Panc1 (cell line): ENCODE data around the gene BTG2. TPM values are rescaled to one million over a fixed set of nuclear protein-coding genes. Genes with fewer than 3 reads are reported as not detected.

Experiments
- ATAC-seq: fragments of 200-7000 bp; cut with Tn5 transposase; 2 replicates; pipeline ENCODE4 v1.9.1; 2020; ENCODE audit warnings: mild to moderate bottlenecking, moderate library complexity
- BruUV-seq: library from RNA; stranded (reverse); fragments of 400-500 nt; replicated peaks from 2 replicates; lab custom pipeline; 2021; lab: Mats Ljungman, UMichigan
- CTCF ChIA-PET: fragments of 300-600 bp; sonication (Branson Sonifier 250); formaldehyde crosslinking; loops from one replicate; lab custom pipeline; 2022; ENCODE audit warnings: antibody characterized with exemption; lab: Charles Lee
- POLR2A ChIA-PET: fragments of 300-600 bp; sonication (Branson Sonifier 250); formaldehyde crosslinking; loops from one replicate; lab custom pipeline; 2022; ENCODE audit warnings: antibody characterized with exemption; lab: Charles Lee
- DNase-seq: peaks from one replicate; pipeline ENCODE4 v3.0.0-alpha.2; 2010; ENCODE audit warnings: low read depth, low spot score
- H3K27ac ChIP-seq: 2 replicates; pipeline ENCODE4 v1.5.1; 2011; ENCODE audit warnings: mild to moderate bottlenecking, low read length, inconsistent platforms
- H3K27me3 ChIP-seq: fragments of 200-500 bp; sonication (Bioruptor generic); 2 replicates; pipeline ENCODE4 v1.6.0; 2014; ENCODE audit warnings: low read length, inconsistent platforms; ENCODE audit not compliant: control insufficient read depth, insufficient read depth
- H3K36me3 ChIP-seq: fragments of 200-500 bp; sonication (Bioruptor generic); 2 replicates; pipeline ENCODE4 v1.5.1; 2014; ENCODE audit warnings: inconsistent platforms, mild to moderate bottlenecking, low read length, moderate library complexity; ENCODE audit not compliant: control insufficient read depth, insufficient read depth
- H3K4me1 ChIP-seq: 2 replicates; pipeline ENCODE4 v1.5.1; 2011; ENCODE audit warnings: inconsistent platforms, mild to moderate bottlenecking, low read length, moderate library complexity; ENCODE audit not compliant: control insufficient read depth, insufficient read depth
- H3K4me3 ChIP-seq, 2 experiments: 2 replicates each; pipeline ENCODE4 v1.5.1; 2011 to 2012; ENCODE audit warnings: low read depth in 2 of 2, low read length in 2 of 2, mild to moderate bottlenecking in 2 of 2, inconsistent platforms in 1 of 2, moderate library complexity in 1 of 2
- H3K9me3 ChIP-seq: fragments of 200-500 bp; sonication (Bioruptor generic); 2 replicates; pipeline ENCODE4 v1.5.1; 2014; ENCODE audit warnings: low read depth, mild to moderate bottlenecking, inconsistent platforms, low read length, moderate library complexity; ENCODE audit not compliant: control insufficient read depth, insufficient read depth
- POLR2AphosphoS5 ChIP-seq: IDR thresholded peaks from 2 replicates; pipeline ENCODE4 v1.6.1; 2012; ENCODE audit warnings: mild to moderate bottlenecking, low read depth, low read length, moderate library complexity
- SIN3A ChIP-seq: IDR thresholded peaks from 2 replicates; pipeline ENCODE4 v1.6.1; 2012; ENCODE audit warnings: low read depth, mild to moderate bottlenecking, low read length, moderate library complexity, borderline replicate concordance; ENCODE audit not compliant: insufficient read depth
- TCF7L2 ChIP-seq: IDR thresholded peaks from 2 replicates; pipeline ENCODE4 v1.6.1; 2011; ENCODE audit warnings: mild to moderate bottlenecking, low read depth, low read length, inconsistent platforms
- in situ Hi-C: cut with HindIII; loops from 2 replicates; pipeline ENCODE4 v1.10.0; 2016; ENCODE audit warnings: low sequenced_read_pairs, low pct_unique_long_range_greater_than_20kb
- intact Hi-C: fragments of 100-400 bp; cut with micrococcal nuclease; formaldehyde crosslinking; loops from one replicate; pipeline ENCODE4 v1.10.0; 2022; ENCODE audit not compliant: unreplicated experiment
- total RNA-seq: library from RNA; stranded (reverse); gene quantifications from one replicate; pipeline ENCODE4 v1.2.1, GENCODE V29; 2021; ENCODE audit not compliant: unreplicated experiment
- TF ChIP-seq, protein P1 (sequence below): fragments of 450-650 bp; IDR thresholded peaks from 2 replicates; pipeline ENCODE4 v1.5.1; 2017; ENCODE audit warnings: mild to moderate bottlenecking
- TF ChIP-seq, protein P2 (sequence below), 2 experiments: IDR thresholded peaks; 2 replicates each; pipeline ENCODE4 v1.6.1; 2011 to 2012; ENCODE audit warnings: low read depth in 2 of 2, control low read depth in 1 of 2, low read length in 1 of 2, mild to moderate bottlenecking in 1 of 2, moderate library complexity in 1 of 2; ENCODE audit not compliant: insufficient read depth in 1 of 2

BTG2 gene
- total RNA-seq, 1 experiment from 2014 or later, result 6.1 TPM

DNA sequence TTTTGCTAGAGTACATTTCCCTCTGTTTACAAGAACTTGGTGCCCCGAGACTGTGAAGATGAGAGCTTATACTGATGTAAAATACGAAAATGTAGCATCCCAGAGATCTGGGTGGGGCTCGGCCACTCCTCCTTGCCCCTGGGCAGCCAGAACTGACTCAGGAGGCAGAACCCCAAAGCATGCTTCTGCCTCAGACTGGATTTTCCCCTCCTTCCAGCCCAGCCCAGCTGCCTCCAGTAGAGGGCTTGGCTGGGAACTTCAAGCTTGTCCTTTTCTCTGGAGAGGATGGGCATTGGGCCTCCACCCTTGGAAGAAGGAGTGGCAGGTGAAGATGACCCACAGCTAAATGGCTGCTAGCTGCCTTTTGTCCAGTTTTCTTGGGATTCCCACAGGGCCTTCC is 24.3 kb upstream of the BTG2 start:
- BruUV-seq, result no TSS peak
- no peak for DNase-seq
- in situ Hi-C loops, result no loop called here

DNA sequence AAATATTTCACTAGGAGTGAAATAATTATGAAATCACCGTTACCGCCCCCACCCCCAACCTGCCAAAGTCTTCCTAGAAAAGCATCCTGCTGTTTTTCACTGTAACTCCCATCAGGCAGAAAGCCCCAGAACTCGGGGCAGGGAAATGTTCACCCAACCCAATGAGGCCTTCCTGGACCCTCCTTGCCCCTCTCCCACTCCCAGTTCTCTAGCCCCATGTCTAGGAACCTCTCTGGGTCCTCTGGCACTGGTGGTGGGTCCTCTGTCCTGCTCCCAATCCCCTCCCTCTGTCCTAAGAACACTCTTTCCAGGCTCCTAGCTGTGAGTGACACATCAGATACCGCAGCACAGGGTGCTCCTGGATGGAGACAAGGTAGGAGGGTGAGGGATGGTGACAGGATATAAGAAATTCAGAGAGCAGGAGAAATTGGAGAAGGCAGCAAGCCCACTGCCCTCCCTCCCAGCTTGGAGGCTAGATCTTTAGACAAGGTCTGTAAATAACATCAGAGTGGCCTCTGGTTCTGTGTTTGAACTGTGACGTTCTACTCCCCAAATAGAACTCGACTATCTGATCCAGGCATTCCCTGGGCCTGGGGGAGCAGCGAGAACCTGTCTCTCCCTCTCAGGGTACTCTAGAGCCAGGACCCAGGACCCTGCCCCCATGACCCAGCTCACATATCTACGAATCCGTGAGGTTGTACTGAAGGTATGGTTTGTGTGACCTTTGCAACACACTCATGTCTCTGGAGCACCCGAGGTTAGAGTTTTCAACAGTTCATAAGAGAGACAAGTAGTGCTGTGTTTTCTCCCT is 23.3 kb upstream of the BTG2 start:
- Histone ChIP-seq H3K4me1 (no peaks in the 10 kb centered on the region), H3K9me3 (no peaks in the 10 kb centered on the region), H3K27me3 (peaks cover 3% of the 10 kb centered on the region; the same call in 1 of the 2 replicates), H3K4me3 (no peak overlapping the region), H3K36me3 (no peaks in the 10 kb centered on the region), H3K27ac (no peak overlapping the region)
- in situ Hi-C loops (no loop called here), intact Hi-C loops (no loop called here)
- TF ChIP-seq SIN3A (no peak), TCF7L2 (no peak), POLR2AphosphoS5 (no peak)
- TF ChIP-seq, protein P1, sequence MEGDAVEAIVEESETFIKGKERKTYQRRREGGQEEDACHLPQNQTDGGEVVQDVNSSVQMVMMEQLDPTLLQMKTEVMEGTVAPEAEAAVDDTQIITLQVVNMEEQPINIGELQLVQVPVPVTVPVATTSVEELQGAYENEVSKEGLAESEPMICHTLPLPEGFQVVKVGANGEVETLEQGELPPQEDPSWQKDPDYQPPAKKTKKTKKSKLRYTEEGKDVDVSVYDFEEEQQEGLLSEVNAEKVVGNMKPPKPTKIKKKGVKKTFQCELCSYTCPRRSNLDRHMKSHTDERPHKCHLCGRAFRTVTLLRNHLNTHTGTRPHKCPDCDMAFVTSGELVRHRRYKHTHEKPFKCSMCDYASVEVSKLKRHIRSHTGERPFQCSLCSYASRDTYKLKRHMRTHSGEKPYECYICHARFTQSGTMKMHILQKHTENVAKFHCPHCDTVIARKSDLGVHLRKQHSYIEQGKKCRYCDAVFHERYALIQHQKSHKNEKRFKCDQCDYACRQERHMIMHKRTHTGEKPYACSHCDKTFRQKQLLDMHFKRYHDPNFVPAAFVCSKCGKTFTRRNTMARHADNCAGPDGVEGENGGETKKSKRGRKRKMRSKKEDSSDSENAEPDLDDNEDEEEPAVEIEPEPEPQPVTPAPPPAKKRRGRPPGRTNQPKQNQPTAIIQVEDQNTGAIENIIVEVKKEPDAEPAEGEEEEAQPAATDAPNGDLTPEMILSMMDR, result no peak
- TF ChIP-seq, protein P2, sequence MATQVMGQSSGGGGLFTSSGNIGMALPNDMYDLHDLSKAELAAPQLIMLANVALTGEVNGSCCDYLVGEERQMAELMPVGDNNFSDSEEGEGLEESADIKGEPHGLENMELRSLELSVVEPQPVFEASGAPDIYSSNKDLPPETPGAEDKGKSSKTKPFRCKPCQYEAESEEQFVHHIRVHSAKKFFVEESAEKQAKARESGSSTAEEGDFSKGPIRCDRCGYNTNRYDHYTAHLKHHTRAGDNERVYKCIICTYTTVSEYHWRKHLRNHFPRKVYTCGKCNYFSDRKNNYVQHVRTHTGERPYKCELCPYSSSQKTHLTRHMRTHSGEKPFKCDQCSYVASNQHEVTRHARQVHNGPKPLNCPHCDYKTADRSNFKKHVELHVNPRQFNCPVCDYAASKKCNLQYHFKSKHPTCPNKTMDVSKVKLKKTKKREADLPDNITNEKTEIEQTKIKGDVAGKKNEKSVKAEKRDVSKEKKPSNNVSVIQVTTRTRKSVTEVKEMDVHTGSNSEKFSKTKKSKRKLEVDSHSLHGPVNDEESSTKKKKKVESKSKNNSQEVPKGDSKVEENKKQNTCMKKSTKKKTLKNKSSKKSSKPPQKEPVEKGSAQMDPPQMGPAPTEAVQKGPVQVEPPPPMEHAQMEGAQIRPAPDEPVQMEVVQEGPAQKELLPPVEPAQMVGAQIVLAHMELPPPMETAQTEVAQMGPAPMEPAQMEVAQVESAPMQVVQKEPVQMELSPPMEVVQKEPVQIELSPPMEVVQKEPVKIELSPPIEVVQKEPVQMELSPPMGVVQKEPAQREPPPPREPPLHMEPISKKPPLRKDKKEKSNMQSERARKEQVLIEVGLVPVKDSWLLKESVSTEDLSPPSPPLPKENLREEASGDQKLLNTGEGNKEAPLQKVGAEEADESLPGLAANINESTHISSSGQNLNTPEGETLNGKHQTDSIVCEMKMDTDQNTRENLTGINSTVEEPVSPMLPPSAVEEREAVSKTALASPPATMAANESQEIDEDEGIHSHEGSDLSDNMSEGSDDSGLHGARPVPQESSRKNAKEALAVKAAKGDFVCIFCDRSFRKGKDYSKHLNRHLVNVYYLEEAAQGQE (IDR thresholded peaks at IDR 0.05; ENCODE audit: insufficient read depth in 1 of 2, low read depth in 2 of 2, low read length in 1 of 2), result no peak
- BruUV-seq, result no TSS peak
- no peak for ATAC-seq
- DNase-seq, result no peak
- ChIA-PET CTCF (no interaction called here), POLR2A (no interaction called here)

More for the DNA sequence above, 24.3 kb upstream of the BTG2 start:
- intact Hi-C loops, result no loop called here
- TF ChIP-seq SIN3A (no peak), TCF7L2 (no peak)
- TF ChIP-seq, protein P1, result no peak
- H3K27ac ChIP-seq, result no peak overlapping the region
- POLR2A ChIA-PET, result no interaction called here
- no peak overlapping the region for H3K4me3 ChIP-seq
- no peaks in the 10 kb centered on the region for H3K36me3 ChIP-seq
- CTCF ChIA-PET, result interaction anchor here (0.8 kb wide), 1 partner anchor 439 kb away, joined by 3 read pairs; no protein-coding TSS in a partner anchor
- no peaks in the 10 kb centered on the region for H3K4me1 ChIP-seq
- peaks cover 3% of the 10 kb centered on the region; the same call in 1 of the 2 replicates for H3K27me3 ChIP-seq
- ATAC-seq, result no peak
- no peaks in the 10 kb centered on the region for H3K9me3 ChIP-seq
